Astrocyte of the spinal cord (primary cell): ENCODE results near the gene TTBK2.
A peak's percentile ranks its signal among the peaks of the same experiment; 100 is the strongest.
"Not testable (repeated sequence)": the region's sequence is repeated elsewhere in the genome, so short reads cannot be mapped to it uniquely, and the experiment has no call there.

Experiments used
- DNase-seq: peaks from one replicate; pipeline ENCODE4 v3.0.0; 2011; ENCODE audit warnings: low read depth, low spot score
- H3K4me3 ChIP-seq: 2 replicates; pipeline ENCODE4 v1.5.1; 2011; ENCODE audit warnings: low read depth, mild to moderate bottlenecking, low read length, moderate library complexity
- CTCF ChIP-seq: IDR thresholded peaks from 2 replicates; pipeline ENCODE4 v1.5.1; 2012; ENCODE audit warnings: low read depth, mild to moderate bottlenecking, low read length, inconsistent platforms
- in situ Hi-C: cut with HindIII; loops from 2 replicates; pipeline ENCODE4 v1.10.0; 2017; ENCODE audit warnings: low sequenced_read_pairs

TTBK2 gene

GRCh38 chr15:42920519-42921341, at the start of gene TTBK2:
Gene TTBK2, minus strand, starts transcription at chr15:42920778. Its CDS starts 42,161 bp downstream, at chr15:42878617.
- peak within 1 kb of the TSS; percentile 76 for H3K4me3 ChIP-seq
- DNase-seq = peak; percentile 99
- in situ Hi-C loops = no loop called here
- no peak for TF ChIP-seq CTCF

GRCh38 chr15:42964476-42964875, 43.9 kb upstream of the TTBK2 start:
- in situ Hi-C loops = no loop called here
- no peak for TF ChIP-seq CTCF
- H3K4me3 ChIP-seq = no peak overlapping the region
- no peak for DNase-seq

- in situ Hi-C loops = no loop called here
- peak; percentile 74 for DNase-seq
- TF ChIP-seq CTCF = no peak
- H3K4me3 ChIP-seq = no peak overlapping the region
These were observed 34.9 kb upstream of the TTBK2 start for GRCh38 chr15:42955518-42955917.

GRCh38 chr15:42954291-42954690, 33.7 kb upstream of the TTBK2 start:
- no peak for TF ChIP-seq CTCF
- in situ Hi-C loops = no loop called here
- DNase-seq = no peak
- H3K4me3 ChIP-seq = no peak overlapping the region

- DNase-seq, in situ Hi-C loops, H3K4me3 ChIP-seq: not testable (repeated sequence)
These were observed 28.3 kb upstream of the TTBK2 start for GRCh38 chr15:42948898-42949297.

GRCh38 chr15:42940527-42940926, 19.9 kb upstream of the TTBK2 start:
- H3K4me3 ChIP-seq = no peak overlapping the region
- no peak for TF ChIP-seq CTCF
- in situ Hi-C loops = no loop called here
- no peak for DNase-seq

GRCh38 chr15:42939841-42940240, 19.3 kb upstream of the TTBK2 start:
- in situ Hi-C loops = no loop called here

More at GRCh38 chr15:42939841-42940240, 19.3 kb upstream of the TTBK2 start:
- H3K4me3 ChIP-seq = no peak overlapping the region
- TF ChIP-seq CTCF = no peak
- no peak for DNase-seq
